Measurements from ENCODE around the gene DDX27. TPM values are rescaled to one million over a fixed set of nuclear protein-coding genes. Genes with fewer than 3 reads are reported as not detected.

DDX27 gene
- total and polyA plus RNA-seq, 9 of the 15 experiments (the other 6 are each of a cell fraction or from before 2014, with no cell fraction given): 17.9 to 79.3 (median 57.0) TPM

- in situ Hi-C loops (cut with MboI) (no loop called here), intact Hi-C loops (cut with micrococcal nuclease) (no loop called here)
- H3K36me3 ChIP-seq (ENCODE audit: control insufficient read depth, insufficient read depth, low read length): peaks cover 85% of the 10 kb centered on the region
- no peak overlapping the region for H3K4me3 ChIP-seq
- no peaks in the 10 kb centered on the region for H3K27me3 ChIP-seq (ENCODE audit: control insufficient read depth in 2 of 2, insufficient read depth in 2 of 2, low read length in 2 of 2)
- BruUV-seq (replicated peaks): no TSS peak
- FAIRE-seq (no peak), ATAC-seq (no peak), DNase-seq (ENCODE audit: extremely low read depth in 1 of 4, low spot score in 3 of 4) (no peak)
- H3K9me3 ChIP-seq (replicated peaks; ENCODE audit: control insufficient read depth, insufficient read depth, low read depth, low read length): no peaks in the 10 kb centered on the region
- POLR2A ChIA-PET: interaction anchor here (0.6 to 2.1 kb wide), 5 partner anchors 10 to 1169 kb away, joined by 3 to 8 read pairs (median 3); no protein-coding TSS in a partner anchor
- TF ChIP-seq TCF3 (CRISPR knock-in tag; IDR thresholded peaks at IDR 0.05) (no peak), ZNF77 (CRISPR knock-in tag; IDR thresholded peaks at IDR 0.05) (no peak), PHTF2 (CRISPR knock-in tag; IDR thresholded peaks at IDR 0.05) (no peak), ZNF717 (CRISPR knock-in tag; IDR thresholded peaks at IDR 0.05) (no peak), ASH1L (IDR thresholded peaks at IDR 0.05; ENCODE audit: borderline replicate concordance, low read depth, partially characterized antibody) (no peak), XRCC3 (IDR thresholded peaks at IDR 0.05) (no peak), POLR2AphosphoS2 (IDR thresholded peaks at IDR 0.05; ENCODE audit: low read length) (no peak), MCM3 (IDR thresholded peaks at IDR 0.05) (no peak), ZKSCAN1 (IDR thresholded peaks at IDR 0.05; ENCODE audit: low read depth, low read length) (no peak), STAG1 (CRISPR knock-in tag; IDR thresholded peaks at IDR 0.05; ENCODE audit: borderline replicate concordance) (no peak), POLR3A (IDR thresholded peaks at IDR 0.05; ENCODE audit: borderline replicate concordance, extremely low read depth, insufficient read depth, insufficient read length) (no peak), SMAD4 (CRISPR knock-in tag; conservative IDR thresholded peaks at IDR 0.05) (no peak), ZNF445 (CRISPR knock-in tag; IDR thresholded peaks at IDR 0.05; ENCODE audit: low read depth) (no peak)
- TF ChIP-seq, protein P1, sequence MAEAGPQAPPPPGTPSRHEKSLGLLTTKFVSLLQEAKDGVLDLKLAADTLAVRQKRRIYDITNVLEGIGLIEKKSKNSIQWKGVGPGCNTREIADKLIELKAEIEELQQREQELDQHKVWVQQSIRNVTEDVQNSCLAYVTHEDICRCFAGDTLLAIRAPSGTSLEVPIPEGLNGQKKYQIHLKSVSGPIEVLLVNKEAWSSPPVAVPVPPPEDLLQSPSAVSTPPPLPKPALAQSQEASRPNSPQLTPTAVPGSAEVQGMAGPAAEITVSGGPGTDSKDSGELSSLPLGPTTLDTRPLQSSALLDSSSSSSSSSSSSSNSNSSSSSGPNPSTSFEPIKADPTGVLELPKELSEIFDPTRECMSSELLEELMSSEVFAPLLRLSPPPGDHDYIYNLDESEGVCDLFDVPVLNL (CRISPR knock-in tag; IDR thresholded peaks at IDR 0.05; ENCODE audit: low read depth): no peak
- TF ChIP-seq, protein P2, sequence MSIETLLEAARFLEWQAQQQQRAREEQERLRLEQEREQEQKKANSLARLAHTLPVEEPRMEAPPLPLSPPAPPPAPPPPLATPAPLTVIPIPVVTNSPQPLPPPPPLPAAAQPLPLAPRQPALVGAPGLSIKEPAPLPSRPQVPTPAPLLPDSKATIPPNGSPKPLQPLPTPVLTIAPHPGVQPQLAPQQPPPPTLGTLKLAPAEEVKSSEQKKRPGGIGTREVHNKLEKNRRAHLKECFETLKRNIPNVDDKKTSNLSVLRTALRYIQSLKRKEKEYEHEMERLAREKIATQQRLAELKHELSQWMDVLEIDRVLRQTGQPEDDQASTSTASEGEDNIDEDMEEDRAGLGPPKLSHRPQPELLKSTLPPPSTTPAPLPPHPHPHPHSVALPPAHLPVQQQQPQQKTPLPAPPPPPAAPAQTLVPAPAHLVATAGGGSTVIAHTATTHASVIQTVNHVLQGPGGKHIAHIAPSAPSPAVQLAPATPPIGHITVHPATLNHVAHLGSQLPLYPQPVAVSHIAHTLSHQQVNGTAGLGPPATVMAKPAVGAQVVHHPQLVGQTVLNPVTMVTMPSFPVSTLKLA (conservative IDR thresholded peaks at IDR 0.05): no peak
- TF ChIP-seq, protein P3, sequence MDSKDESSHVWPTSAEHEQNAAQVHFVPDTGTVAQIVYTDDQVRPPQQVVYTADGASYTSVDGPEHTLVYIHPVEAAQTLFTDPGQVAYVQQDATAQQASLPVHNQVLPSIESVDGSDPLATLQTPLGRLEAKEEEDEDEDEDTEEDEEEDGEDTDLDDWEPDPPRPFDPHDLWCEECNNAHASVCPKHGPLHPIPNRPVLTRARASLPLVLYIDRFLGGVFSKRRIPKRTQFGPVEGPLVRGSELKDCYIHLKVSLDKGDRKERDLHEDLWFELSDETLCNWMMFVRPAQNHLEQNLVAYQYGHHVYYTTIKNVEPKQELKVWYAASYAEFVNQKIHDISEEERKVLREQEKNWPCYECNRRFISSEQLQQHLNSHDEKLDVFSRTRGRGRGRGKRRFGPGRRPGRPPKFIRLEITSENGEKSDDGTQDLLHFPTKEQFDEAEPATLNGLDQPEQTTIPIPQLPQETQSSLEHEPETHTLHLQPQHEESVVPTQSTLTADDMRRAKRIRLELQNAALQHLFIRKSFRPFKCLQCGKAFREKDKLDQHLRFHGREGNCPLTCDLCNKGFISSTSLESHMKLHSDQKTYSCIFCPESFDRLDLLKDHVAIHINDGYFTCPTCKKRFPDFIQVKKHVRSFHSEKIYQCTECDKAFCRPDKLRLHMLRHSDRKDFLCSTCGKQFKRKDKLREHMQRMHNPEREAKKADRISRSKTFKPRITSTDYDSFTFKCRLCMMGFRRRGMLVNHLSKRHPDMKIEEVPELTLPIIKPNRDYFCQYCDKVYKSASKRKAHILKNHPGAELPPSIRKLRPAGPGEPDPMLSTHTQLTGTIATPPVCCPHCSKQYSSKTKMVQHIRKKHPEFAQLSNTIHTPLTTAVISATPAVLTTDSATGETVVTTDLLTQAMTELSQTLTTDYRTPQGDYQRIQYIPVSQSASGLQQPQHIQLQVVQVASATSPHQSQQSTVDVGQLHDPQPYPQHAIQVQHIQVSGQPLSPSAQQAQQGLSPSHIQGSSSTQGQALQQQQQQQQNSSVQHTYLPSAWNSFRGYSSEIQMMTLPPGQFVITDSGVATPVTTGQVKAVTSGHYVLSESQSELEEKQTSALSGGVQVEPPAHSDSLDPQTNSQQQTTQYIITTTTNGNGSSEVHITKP (IDR thresholded peaks at IDR 0.05; ENCODE audit: partially characterized antibody): no peak
- no peaks in the 10 kb centered on the region for H3K4me1 ChIP-seq (replicated peaks in 1 of 2; ENCODE audit: control insufficient read depth in 2 of 2, insufficient read depth in 2 of 2, low read length in 2 of 2)
- H4K20me1 ChIP-seq (replicated peaks; ENCODE audit: control insufficient read depth, insufficient read depth, low read length): 0 out of 2 replicates have a peak, but pooled peaks cover 2% of the 10 kb centered on the region
- no peaks in the 10 kb centered on the region for H3K79me2 ChIP-seq (ENCODE audit: control insufficient read depth, insufficient read depth, low read length)
- 83% methylated on average over 6 of the region's 6 CpGs for WGBS (ENCODE audit: insufficient coverage, low coverage, missing lambda C conversion rate)
- no peak overlapping the region for H3K9ac ChIP-seq (ENCODE audit: insufficient read depth in 1 of 2, low read depth in 2 of 2, low read length in 2 of 2)
- H3K9me1 ChIP-seq (ENCODE audit: control insufficient read depth, insufficient read depth, low read length): peaks cover 2% of the 10 kb centered on the region
- H3K27ac ChIP-seq (ENCODE audit: extremely low read depth, low read depth, low read length): no peak overlapping the region
- CTCF ChIA-PET (ENCODE audit: low intra/inter-chr PET ratio): no interaction called here
- H2AFZ ChIP-seq (ENCODE audit: low read depth, low read length): no peak overlapping the region
- H3K4me2 ChIP-seq (ENCODE audit: insufficient read depth, low read length): no peak overlapping the region
Measured at GRCh38 chr20:49252556-49253350, 33.5 kb downstream of the DDX27 start.
